MM.1S (cell line): Measurements from ENCODE around the gene FHDC1.

Experiments
- EZH2 ChIP-seq: fragments of 300-600 bp; sonication (generic); optimal IDR thresholded peaks from 2 replicates; pipeline ENCODE3; 2017; ENCODE audit warnings: low read depth, mild to moderate bottlenecking, antibody characterized with exemption, low read length, mixed read lengths
- TF ChIP-seq, protein P1 (sequence below): fragments of 300-600 bp; sonication (generic); IDR thresholded peaks from 2 replicates; pipeline ENCODE4 v1.5.1; 2016; ENCODE audit warnings: antibody characterized with exemption, low read length, mixed read lengths

DNA sequence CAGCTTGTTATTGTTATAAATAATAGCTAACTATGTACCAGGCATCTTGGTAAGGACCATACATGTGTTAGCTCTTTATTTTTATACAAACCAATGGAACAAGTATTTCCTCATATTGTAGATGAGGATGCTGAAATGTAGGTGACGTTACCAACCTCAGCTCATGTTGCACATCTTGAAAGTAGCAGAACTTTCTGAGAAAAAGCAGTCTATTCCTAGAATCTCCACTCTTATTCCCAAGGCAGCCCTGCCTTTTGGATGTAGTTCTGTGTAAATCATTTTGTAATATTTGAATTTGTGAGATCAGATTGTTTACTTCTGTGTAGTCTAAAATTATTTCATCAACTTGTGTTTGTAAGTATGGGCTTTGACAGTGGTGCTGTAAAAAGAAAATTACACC is 5.3 kb downstream of the FHDC1 start:
- no peak for TF ChIP-seq EZH2
- TF ChIP-seq, protein P1, sequence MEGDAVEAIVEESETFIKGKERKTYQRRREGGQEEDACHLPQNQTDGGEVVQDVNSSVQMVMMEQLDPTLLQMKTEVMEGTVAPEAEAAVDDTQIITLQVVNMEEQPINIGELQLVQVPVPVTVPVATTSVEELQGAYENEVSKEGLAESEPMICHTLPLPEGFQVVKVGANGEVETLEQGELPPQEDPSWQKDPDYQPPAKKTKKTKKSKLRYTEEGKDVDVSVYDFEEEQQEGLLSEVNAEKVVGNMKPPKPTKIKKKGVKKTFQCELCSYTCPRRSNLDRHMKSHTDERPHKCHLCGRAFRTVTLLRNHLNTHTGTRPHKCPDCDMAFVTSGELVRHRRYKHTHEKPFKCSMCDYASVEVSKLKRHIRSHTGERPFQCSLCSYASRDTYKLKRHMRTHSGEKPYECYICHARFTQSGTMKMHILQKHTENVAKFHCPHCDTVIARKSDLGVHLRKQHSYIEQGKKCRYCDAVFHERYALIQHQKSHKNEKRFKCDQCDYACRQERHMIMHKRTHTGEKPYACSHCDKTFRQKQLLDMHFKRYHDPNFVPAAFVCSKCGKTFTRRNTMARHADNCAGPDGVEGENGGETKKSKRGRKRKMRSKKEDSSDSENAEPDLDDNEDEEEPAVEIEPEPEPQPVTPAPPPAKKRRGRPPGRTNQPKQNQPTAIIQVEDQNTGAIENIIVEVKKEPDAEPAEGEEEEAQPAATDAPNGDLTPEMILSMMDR: no peak
